K562 (cell line): ENCODE measurements around the gene SART1. TPM values are rescaled to one million over a fixed set of nuclear protein-coding genes. Genes with fewer than 3 reads are reported as not detected.
A peak's percentile ranks its signal among the peaks of the same experiment; 100 is the strongest.

Experiments used
- CHD1 ChIP-seq: fragments of 200-600 bp; sonication (generic); IDR thresholded peaks from one replicate; pipeline ENCODE4 v1.6.1; 2012; ENCODE audit warnings: mild to moderate bottlenecking, moderate library complexity, low read length, inconsistent platforms
- DMBX1 ChIP-seq: fragments of 250-450 bp; sonication (Bioruptor Pico); IDR thresholded peaks from 2 replicates; pipeline ENCODE4 v1.8.0; 2022; ENCODE audit warnings: inconsistent platforms, mild to moderate bottlenecking, moderate library complexity, borderline replicate concordance
- DPF2 ChIP-seq: fragments of 450-650 bp; IDR thresholded peaks from 2 replicates; pipeline ENCODE4 v1.6.1; 2016
- ELF2 ChIP-seq: fragments of 250-450 bp; sonication (Bioruptor Pico); IDR thresholded peaks from 2 replicates; pipeline ENCODE4 v1.5.0; 2021; ENCODE audit warnings: mild to moderate bottlenecking
- FOXP1 ChIP-seq: sonication (generic); formaldehyde crosslinking; IDR thresholded peaks from 2 replicates; pipeline ENCODE4 v1.8.0; 2022; ENCODE audit warnings: mild to moderate bottlenecking, missing genetic modification reagents
- GABPB1 ChIP-seq: sonication (generic); formaldehyde crosslinking; IDR thresholded peaks from 2 replicates; pipeline ENCODE4 v1.8.0; 2022; ENCODE audit warnings: mild to moderate bottlenecking, missing genetic modification reagents
- HMG20A ChIP-seq: fragments of 450-650 bp; formaldehyde crosslinking; conservative IDR thresholded peaks from 2 replicates; pipeline ENCODE4 v1.4.0; 2020; ENCODE audit warnings: mild to moderate bottlenecking, mixed read lengths
- MAFF ChIP-seq: IDR thresholded peaks from 2 replicates; pipeline ENCODE4 v1.6.1; 2012; ENCODE audit warnings: low read length, improper control_type of control experiment
- NCOA1 ChIP-seq: fragments of 450-650 bp; IDR thresholded peaks from 2 replicates; pipeline ENCODE4 v1.6.1; 2016; ENCODE audit warnings: low read depth
- PHB ChIP-seq: fragments of 250-450 bp; sonication (Bioruptor Pico); IDR thresholded peaks from 2 replicates; pipeline ENCODE4 v1.5.0; 2021
- PHF8 ChIP-seq: fragments of 200-600 bp; sonication (generic); IDR thresholded peaks from 2 replicates; pipeline ENCODE4 v1.6.1; 2012; ENCODE audit warnings: mixed run types, mild to moderate bottlenecking, inconsistent platforms, low read length, moderate library complexity, borderline replicate concordance
- RBFOX2 ChIP-seq: fragments of 200-400 bp; formaldehyde crosslinking; IDR thresholded peaks from 2 replicates; pipeline ENCODE4 v1.6.1; 2017; ENCODE audit warnings: low read depth, mild to moderate bottlenecking, low read length, moderate library complexity
- RBM14 ChIP-seq: fragments of 200-400 bp; formaldehyde crosslinking; IDR thresholded peaks from 2 replicates; pipeline ENCODE4 v1.6.1; 2018; ENCODE audit warnings: low read depth, mild to moderate bottlenecking, low read length, moderate library complexity, borderline replicate concordance; ENCODE audit not compliant: insufficient read depth
- RNF2 ChIP-seq: sonication (generic); IDR thresholded peaks from 2 replicates; pipeline ENCODE4 v1.6.1; 2016
- SRSF7 ChIP-seq: fragments of 200-400 bp; formaldehyde crosslinking; optimal IDR thresholded peaks from 2 replicates; pipeline ENCODE3; 2017; ENCODE audit warnings: mild to moderate bottlenecking, low read depth, low read length
- TCFL5 ChIP-seq: fragments of 250-450 bp; sonication (Bioruptor Pico); conservative IDR thresholded peaks from 2 replicates; pipeline ENCODE4 v1.6.1; 2021; ENCODE audit warnings: mild to moderate bottlenecking, moderate library complexity, matching md5 sums
- TEAD1 ChIP-seq, 2 experiments: fragments of 450-650 bp in 1 of 2; sonication (generic) in 1 of 2; formaldehyde crosslinking; IDR thresholded peaks; 2 replicates each; pipeline versions ENCODE4 v1.4.0 to v1.8.0; 2020 to 2022; ENCODE audit warnings: mild to moderate bottlenecking in 2 of 2, missing genetic modification reagents in 1 of 2
- TRIM24 ChIP-seq, 2 experiments: fragments of 450-650 bp; IDR thresholded peaks; 2 replicates each; pipeline ENCODE4 v1.6.1; 2016
- ZBTB12 ChIP-seq: fragments of 250-450 bp; sonication (Bioruptor Pico); IDR thresholded peaks from 2 replicates; pipeline ENCODE4 v1.4.0; 2020
- ZBTB7A ChIP-seq: IDR thresholded peaks from 2 replicates; pipeline ENCODE4 v1.6.1; 2011; ENCODE audit warnings: low read depth, mild to moderate bottlenecking, low read length, moderate library complexity, borderline replicate concordance; ENCODE audit not compliant: control insufficient read depth
- ZNF184 ChIP-seq: sonication (generic); formaldehyde crosslinking; IDR thresholded peaks from 2 replicates; pipeline ENCODE4 v1.5.0; 2020; ENCODE audit warnings: missing genetic modification reagents
- ZNF23 ChIP-seq: fragments of 250-450 bp; sonication (Bioruptor Pico); IDR thresholded peaks from 2 replicates; pipeline ENCODE4 v1.4.0; 2020; ENCODE audit warnings: mild to moderate bottlenecking
- ZNF316 ChIP-seq: fragments of 450-650 bp; IDR thresholded peaks from 2 replicates; pipeline ENCODE4 v1.6.1; 2016
- ZNF449 ChIP-seq: fragments of 250-450 bp; sonication (Bioruptor Pico); IDR thresholded peaks from 2 replicates; pipeline ENCODE4 v1.8.0; 2022; ENCODE audit warnings: moderate library complexity, mild to moderate bottlenecking, inconsistent platforms
- polyA plus RNA-seq, 8 experiments: library from polyadenylated mRNA; depleted of rRNA in 4 of 8; stranded (reverse) in 5 of 8; unstranded in 3 of 8; fragments of >200 nt; fragmentation: Nextera tagmentation in 2 of 8; fragmentation: Illumina TruSeq in 1 of 8; extraction: Ambion mirVana in 2 of 8; extraction: Trizol in 1 of 8; gene quantifications; 2 replicates each; pipeline versions ENCODE4 v1.2.1 to v1.2.3, GENCODE V29; 2011 to 2014; ENCODE audit warnings: inconsistent platforms in 1 of 8, missing spikeins in 1 of 8
- total RNA-seq, 7 experiments: library from RNA; depleted of rRNA in 6 of 7; stranded (reverse); fragments of >200 nt in 6 of 7; fragmentation: Illumina TruSeq in 2 of 7; extraction: Trizol in 2 of 7; gene quantifications; 2 replicates each; pipeline versions ENCODE4 v1.2.1 to v1.2.3, GENCODE V29; 2011 to 2021; ENCODE audit warnings: low replicate concordance in 1 of 7
- TF ChIP-seq, protein P1 (sequence below): sonication (generic); formaldehyde crosslinking; IDR thresholded peaks from 2 replicates; pipeline ENCODE4 v1.8.1; 2023; ENCODE audit warnings: mild to moderate bottlenecking, missing genetic modification reagents

SART1 gene
- total and polyA plus RNA-seq, 9 of the 15 experiments (the other 6 are each of a cell fraction or from before 2014, with no cell fraction given), result 4.8 to 84.1 (median 31.7) TPM

GRCh38 chr11:65961267-65962140 is at the start of gene SART1 (continued):
- peak; percentile 57; the same call in 1 of the 2 replicates for TF ChIP-seq ZBTB7A
- TF ChIP-seq DMBX1 (CRISPR knock-in tag), result peak; percentile 40; the same call in 1 of the 2 replicates
- TF ChIP-seq PHF8, result peak; percentile 86; the same call in 1 of the 2 replicates
- peak; percentile 30; the same call in 1 of the 2 replicates for TF ChIP-seq ZBTB12 (CRISPR knock-in tag)
- TF ChIP-seq TEAD1 (CRISPR knock-in tag; IDR thresholded peaks at IDR 0.05), result no peak
- TF ChIP-seq PHB, result no peak
- TF ChIP-seq, protein P1, sequence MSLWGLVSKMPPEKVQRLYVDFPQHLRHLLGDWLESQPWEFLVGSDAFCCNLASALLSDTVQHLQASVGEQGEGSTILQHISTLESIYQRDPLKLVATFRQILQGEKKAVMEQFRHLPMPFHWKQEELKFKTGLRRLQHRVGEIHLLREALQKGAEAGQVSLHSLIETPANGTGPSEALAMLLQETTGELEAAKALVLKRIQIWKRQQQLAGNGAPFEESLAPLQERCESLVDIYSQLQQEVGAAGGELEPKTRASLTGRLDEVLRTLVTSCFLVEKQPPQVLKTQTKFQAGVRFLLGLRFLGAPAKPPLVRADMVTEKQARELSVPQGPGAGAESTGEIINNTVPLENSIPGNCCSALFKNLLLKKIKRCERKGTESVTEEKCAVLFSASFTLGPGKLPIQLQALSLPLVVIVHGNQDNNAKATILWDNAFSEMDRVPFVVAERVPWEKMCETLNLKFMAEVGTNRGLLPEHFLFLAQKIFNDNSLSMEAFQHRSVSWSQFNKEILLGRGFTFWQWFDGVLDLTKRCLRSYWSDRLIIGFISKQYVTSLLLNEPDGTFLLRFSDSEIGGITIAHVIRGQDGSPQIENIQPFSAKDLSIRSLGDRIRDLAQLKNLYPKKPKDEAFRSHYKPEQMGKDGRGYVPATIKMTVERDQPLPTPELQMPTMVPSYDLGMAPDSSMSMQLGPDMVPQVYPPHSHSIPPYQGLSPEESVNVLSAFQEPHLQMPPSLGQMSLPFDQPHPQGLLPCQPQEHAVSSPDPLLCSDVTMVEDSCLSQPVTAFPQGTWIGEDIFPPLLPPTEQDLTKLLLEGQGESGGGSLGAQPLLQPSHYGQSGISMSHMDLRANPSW (CRISPR knock-in tag), result 0 out of 2 replicates have a peak, but pooled peaks have one; percentile 32
- no peak for TF ChIP-seq TCFL5 (CRISPR knock-in tag)
- TF ChIP-seq ZNF184, result no peak
- TF ChIP-seq MAFF, result no peak
- TF ChIP-seq GABPB1, result peak; percentile 96
- TF ChIP-seq TRIM24 (IDR thresholded peaks at IDR 0.05), result 0 out of 4 replicates have a peak, but pooled peaks of 1 of the 2 experiments have one; percentile 23
- TF ChIP-seq NCOA1, result peak; percentile 54; the same call in 1 of the 2 replicates
- peak; percentile 91 for TF ChIP-seq ELF2 (CRISPR knock-in tag)
- TF ChIP-seq ZNF23 (CRISPR knock-in tag), result no peak
- TF ChIP-seq RBFOX2, result peak; percentile 99
- TF ChIP-seq ZNF316, result no peak
- no peak for TF ChIP-seq HMG20A
- TF ChIP-seq CHD1, result peak; percentile 92
- no peak for TF ChIP-seq DPF2
- no peak for TF ChIP-seq SRSF7
- peak; percentile 61; the same call in 1 of the 2 replicates for TF ChIP-seq FOXP1 (CRISPR knock-in tag)
- 0 out of 2 replicates have a peak, but pooled peaks have one; percentile 46 for TF ChIP-seq ZNF449 (CRISPR knock-in tag)
- TF ChIP-seq RNF2, result peak; percentile 50; the same call in 1 of the 2 replicates
- peak; percentile 88; the same call in 1 of the 2 replicates for TF ChIP-seq RBM14
